ENCODE results near the gene SLC45A1. TPM values are rescaled to one million over a fixed set of nuclear protein-coding genes. Genes with fewer than 3 reads are reported as not detected.

Gene SLC45A1
- polyA plus RNA-seq, 1 donor (not counting 4 experiments of a cell fraction or from before 2014, with no cell fraction given) = 0.14 TPM

DNA sequence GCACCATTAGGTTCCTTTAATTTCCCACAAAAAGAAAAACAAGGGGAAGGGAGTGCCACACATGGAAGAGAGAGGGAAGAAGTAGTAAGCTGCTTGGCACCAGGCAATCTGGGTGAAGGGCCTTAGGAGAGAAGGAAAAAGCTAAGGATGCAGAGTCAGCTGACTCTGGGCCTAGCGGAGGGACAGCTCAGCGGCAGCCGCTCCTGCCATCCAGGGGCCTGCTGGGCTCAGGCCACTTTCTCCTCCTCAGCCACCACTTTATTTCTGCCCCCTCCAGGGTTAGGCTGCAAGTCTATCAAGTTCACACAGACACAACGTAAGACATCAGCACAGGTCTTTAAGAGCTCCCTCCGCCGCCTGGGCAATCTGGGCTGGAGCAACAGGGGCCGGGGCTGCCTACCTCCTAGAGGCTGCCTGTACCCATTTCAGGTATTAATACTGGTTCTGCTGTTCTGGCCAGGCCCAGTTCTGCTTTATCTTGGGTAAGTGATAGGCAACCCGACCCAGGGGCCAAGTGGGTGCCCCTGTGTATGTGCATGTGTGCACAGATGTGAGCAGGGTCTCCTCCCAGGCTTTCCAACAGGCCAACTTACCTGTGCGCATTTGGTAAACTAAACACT lies 53.6 kb downstream of the SLC45A1 start:
- dilution Hi-C loops (cut with MboI; ENCODE audit: extremely low pct_ligation_motif_present, low sequenced_read_pairs) = no loop called here
- Histone ChIP-seq H3K36me3 (ENCODE audit: control insufficient read depth in 2 of 2, extremely low read depth in 1 of 2, insufficient read depth in 2 of 2, low read length in 2 of 2) (peaks cover 3 to 6% of the 10 kb centered on the region in 2 experiments), H3K4me3 (ENCODE audit: control insufficient read depth in 2 of 3, extremely low read depth in 1 of 3, insufficient read depth in 2 of 3, low read depth in 1 of 3, low read length in 3 of 3) (no peak overlapping the region), H3K4me2 (ENCODE audit: control insufficient read depth, extremely low read depth, insufficient read depth, low read depth, low read length) (no peak overlapping the region), H3K4me1 (ENCODE audit: control insufficient read depth, extremely low read depth, insufficient read depth, low read length) (peaks cover 14% of the 10 kb centered on the region), H3K9me1 (ENCODE audit: control insufficient read depth, extremely low read depth, insufficient read depth, low read length) (no peaks in the 10 kb centered on the region), H3K79me2 (ENCODE audit: control insufficient read depth, insufficient read depth, low read length) (peaks cover 2% of the 10 kb centered on the region), H3K27me3 (ENCODE audit: control insufficient read depth, extremely low read depth, insufficient read depth, low read length) (no peaks in the 10 kb centered on the region), H3K9ac (ENCODE audit: control insufficient read depth, extremely low read depth, insufficient read depth, low read length) (no peak overlapping the region), H3K27ac (ENCODE audit: control insufficient read depth, insufficient read depth, low read length) (no peak overlapping the region), H3K9me3 (ENCODE audit: control insufficient read depth, low read depth, low read length) (no peaks in the 10 kb centered on the region), H2AFZ (ENCODE audit: control insufficient read depth, low read length) (no peak overlapping the region), H4K20me1 (ENCODE audit: control insufficient read depth, extremely low read depth, insufficient read depth, low read length) (no peaks in the 10 kb centered on the region)
- TF ChIP-seq EZH2 (IDR thresholded peaks at IDR 0.05; ENCODE audit: low read length) = no peak
- TF ChIP-seq, protein P1, sequence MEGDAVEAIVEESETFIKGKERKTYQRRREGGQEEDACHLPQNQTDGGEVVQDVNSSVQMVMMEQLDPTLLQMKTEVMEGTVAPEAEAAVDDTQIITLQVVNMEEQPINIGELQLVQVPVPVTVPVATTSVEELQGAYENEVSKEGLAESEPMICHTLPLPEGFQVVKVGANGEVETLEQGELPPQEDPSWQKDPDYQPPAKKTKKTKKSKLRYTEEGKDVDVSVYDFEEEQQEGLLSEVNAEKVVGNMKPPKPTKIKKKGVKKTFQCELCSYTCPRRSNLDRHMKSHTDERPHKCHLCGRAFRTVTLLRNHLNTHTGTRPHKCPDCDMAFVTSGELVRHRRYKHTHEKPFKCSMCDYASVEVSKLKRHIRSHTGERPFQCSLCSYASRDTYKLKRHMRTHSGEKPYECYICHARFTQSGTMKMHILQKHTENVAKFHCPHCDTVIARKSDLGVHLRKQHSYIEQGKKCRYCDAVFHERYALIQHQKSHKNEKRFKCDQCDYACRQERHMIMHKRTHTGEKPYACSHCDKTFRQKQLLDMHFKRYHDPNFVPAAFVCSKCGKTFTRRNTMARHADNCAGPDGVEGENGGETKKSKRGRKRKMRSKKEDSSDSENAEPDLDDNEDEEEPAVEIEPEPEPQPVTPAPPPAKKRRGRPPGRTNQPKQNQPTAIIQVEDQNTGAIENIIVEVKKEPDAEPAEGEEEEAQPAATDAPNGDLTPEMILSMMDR (optimal IDR thresholded peaks at IDR 0.05 in 1 of 3, IDR thresholded peaks at IDR 0.05 in 1 of 3, conservative IDR thresholded peaks at IDR 0.05 in 1 of 3; ENCODE audit: extremely low read depth in 1 of 3, insufficient read depth in 2 of 3, low read length in 3 of 3) = no peak
- DNase-seq (ENCODE audit: low read depth, low spot score) (no peak), FAIRE-seq (no peak)

DNA sequence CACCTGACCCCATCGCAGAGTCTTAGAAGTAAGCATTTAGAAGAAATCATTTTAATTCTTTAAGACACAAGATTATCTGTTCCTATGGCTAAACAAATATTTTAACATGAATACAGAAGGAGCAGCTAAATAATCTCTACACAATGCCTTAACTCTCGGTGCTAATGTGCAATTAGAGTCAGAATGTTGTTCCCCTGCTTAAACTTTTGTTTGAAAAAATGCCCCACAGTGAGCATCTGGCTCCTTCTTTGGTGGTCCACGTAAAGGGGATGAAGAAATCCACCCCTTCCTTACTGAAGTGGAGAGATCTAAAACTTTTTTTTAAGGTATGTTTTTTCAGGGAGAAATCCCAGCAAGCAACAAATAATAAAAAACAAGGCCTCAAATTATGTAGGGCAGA lies 55.2 kb downstream of the SLC45A1 start:
- FAIRE-seq (no peak), DNase-seq (ENCODE audit: low read depth, low spot score) (no peak)
- Histone ChIP-seq H3K9ac (ENCODE audit: control insufficient read depth, extremely low read depth, insufficient read depth, low read length) (no peak overlapping the region), H3K9me1 (ENCODE audit: control insufficient read depth, extremely low read depth, insufficient read depth, low read length) (no peaks in the 10 kb centered on the region), H3K27me3 (ENCODE audit: control insufficient read depth, extremely low read depth, insufficient read depth, low read length) (no peaks in the 10 kb centered on the region), H3K79me2 (ENCODE audit: control insufficient read depth, insufficient read depth, low read length) (peaks cover 2% of the 10 kb centered on the region), H3K4me2 (ENCODE audit: control insufficient read depth, extremely low read depth, insufficient read depth, low read depth, low read length) (no peak overlapping the region), H3K9me3 (ENCODE audit: control insufficient read depth, low read depth, low read length) (no peaks in the 10 kb centered on the region), H3K27ac (ENCODE audit: control insufficient read depth, insufficient read depth, low read length) (no peak overlapping the region), H3K4me1 (ENCODE audit: control insufficient read depth, extremely low read depth, insufficient read depth, low read length) (peaks cover 14% of the 10 kb centered on the region), H2AFZ (ENCODE audit: control insufficient read depth, low read length) (no peak overlapping the region), H3K4me3 (ENCODE audit: control insufficient read depth in 2 of 3, extremely low read depth in 1 of 3, insufficient read depth in 2 of 3, low read depth in 1 of 3, low read length in 3 of 3) (no peak overlapping the region), H3K36me3 (ENCODE audit: control insufficient read depth in 2 of 2, extremely low read depth in 1 of 2, insufficient read depth in 2 of 2, low read length in 2 of 2) (peaks cover 3 to 6% of the 10 kb centered on the region in 2 experiments), H4K20me1 (ENCODE audit: control insufficient read depth, extremely low read depth, insufficient read depth, low read length) (no peaks in the 10 kb centered on the region)
- TF ChIP-seq, protein P1 (optimal IDR thresholded peaks at IDR 0.05 in 1 of 3, IDR thresholded peaks at IDR 0.05 in 1 of 3, conservative IDR thresholded peaks at IDR 0.05 in 1 of 3; ENCODE audit: extremely low read depth in 1 of 3, insufficient read depth in 2 of 3, low read length in 3 of 3) = no peak
- TF ChIP-seq EZH2 (IDR thresholded peaks at IDR 0.05; ENCODE audit: low read length) = no peak
- dilution Hi-C loops (cut with MboI; ENCODE audit: extremely low pct_ligation_motif_present, low sequenced_read_pairs) = no loop called here
